Endothelial cell of umbilical vein (primary cell): ENCODE measurements around the gene SRPX2.

Experiments used
- EZH2 ChIP-seq: IDR thresholded peaks from 2 replicates; pipeline ENCODE4 v1.6.1; 2012; ENCODE audit warnings: borderline replicate concordance, low read depth, mild to moderate bottlenecking, moderate library complexity, low read length, inconsistent platforms; ENCODE audit not compliant: severe bottlenecking
- FOS ChIP-seq: IDR thresholded peaks from 2 replicates; pipeline ENCODE4 v1.6.1; 2011; ENCODE audit warnings: mild to moderate bottlenecking, low read length, moderate library complexity, borderline replicate concordance; ENCODE audit not compliant: insufficient read depth
- JUN ChIP-seq: IDR thresholded peaks from 2 replicates; pipeline ENCODE4 v1.6.1; 2011; ENCODE audit warnings: borderline replicate concordance, low read depth; ENCODE audit not compliant: insufficient read length, insufficient read depth
- MAX ChIP-seq: IDR thresholded peaks from 2 replicates; pipeline ENCODE4 v1.6.1; 2011; ENCODE audit not compliant: insufficient read depth, insufficient read length
- MYC ChIP-seq: IDR thresholded peaks from one replicate; pipeline ENCODE4 v1.6.1; 2011; ENCODE audit warnings: mild to moderate bottlenecking, low read depth, low read length
- POLR2A ChIP-seq: IDR thresholded peaks from 2 replicates; pipeline ENCODE4 v1.6.1; 2012; ENCODE audit warnings: low read depth, mild to moderate bottlenecking, control low read depth, low read length
- POLR2AphosphoS5 ChIP-seq: IDR thresholded peaks from 2 replicates; pipeline ENCODE4 v1.6.1; 2012; ENCODE audit warnings: low read depth, mild to moderate bottlenecking, control low read depth, low read length, moderate library complexity; ENCODE audit not compliant: insufficient read depth
- TF ChIP-seq, protein P1 (sequence below), 2 donors: IDR thresholded peaks; 1 replicate in 1 of 2; 2 replicates in 1 of 2; pipeline ENCODE4 v1.5.1; 2011; ENCODE audit warnings: low read length in 2 of 2, mild to moderate bottlenecking in 2 of 2, moderate library complexity in 2 of 2, control low read depth in 1 of 2, inconsistent platforms in 1 of 2, low read depth in 1 of 2; ENCODE audit not compliant: insufficient read depth in 1 of 2; ENCODE audit errors: extremely low read depth in 1 of 2

GRCh38 chrX:100650841-100651240 lies 6.8 kb downstream of the SRPX2 start:
- TF ChIP-seq POLR2A, result no peak
- TF ChIP-seq, protein P1, sequence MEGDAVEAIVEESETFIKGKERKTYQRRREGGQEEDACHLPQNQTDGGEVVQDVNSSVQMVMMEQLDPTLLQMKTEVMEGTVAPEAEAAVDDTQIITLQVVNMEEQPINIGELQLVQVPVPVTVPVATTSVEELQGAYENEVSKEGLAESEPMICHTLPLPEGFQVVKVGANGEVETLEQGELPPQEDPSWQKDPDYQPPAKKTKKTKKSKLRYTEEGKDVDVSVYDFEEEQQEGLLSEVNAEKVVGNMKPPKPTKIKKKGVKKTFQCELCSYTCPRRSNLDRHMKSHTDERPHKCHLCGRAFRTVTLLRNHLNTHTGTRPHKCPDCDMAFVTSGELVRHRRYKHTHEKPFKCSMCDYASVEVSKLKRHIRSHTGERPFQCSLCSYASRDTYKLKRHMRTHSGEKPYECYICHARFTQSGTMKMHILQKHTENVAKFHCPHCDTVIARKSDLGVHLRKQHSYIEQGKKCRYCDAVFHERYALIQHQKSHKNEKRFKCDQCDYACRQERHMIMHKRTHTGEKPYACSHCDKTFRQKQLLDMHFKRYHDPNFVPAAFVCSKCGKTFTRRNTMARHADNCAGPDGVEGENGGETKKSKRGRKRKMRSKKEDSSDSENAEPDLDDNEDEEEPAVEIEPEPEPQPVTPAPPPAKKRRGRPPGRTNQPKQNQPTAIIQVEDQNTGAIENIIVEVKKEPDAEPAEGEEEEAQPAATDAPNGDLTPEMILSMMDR (IDR thresholded peaks at IDR 0.05; ENCODE audit: extremely low read depth in 1 of 2, insufficient read depth in 1 of 2, low read depth in 1 of 2, low read length in 2 of 2), result no peak
- TF ChIP-seq MYC, result no peak
- TF ChIP-seq POLR2AphosphoS5, result no peak
- no peak for TF ChIP-seq EZH2
- no peak for TF ChIP-seq MAX
- no peak for TF ChIP-seq FOS
- no peak for TF ChIP-seq JUN
